Mesodermal cell (in vitro differentiated cells): ENCODE data around the gene PCDHA1.

Experiments
- H3K27ac ChIP-seq: 2 replicates; pipeline ENCODE4 v1.7.0; 2013; ENCODE audit warnings: mild to moderate bottlenecking, low read depth, low read length, moderate library complexity; ENCODE audit not compliant: severe bottlenecking
- H3K36me3 ChIP-seq: 2 replicates; pipeline ENCODE4 v1.7.1; 2013; ENCODE audit warnings: mild to moderate bottlenecking, low read length, moderate library complexity; ENCODE audit not compliant: control insufficient read depth, insufficient read depth
- H3K4me1 ChIP-seq: one replicate; pipeline ENCODE4 v1.7.1; 2013; ENCODE audit warnings: mild to moderate bottlenecking, low read length; ENCODE audit not compliant: insufficient read depth, control insufficient read depth, poor library complexity, severe bottlenecking
- H3K4me3 ChIP-seq: 2 replicates; pipeline ENCODE4 v1.7.0; 2013; ENCODE audit warnings: low read length, control low read depth, mild to moderate bottlenecking; ENCODE audit not compliant: insufficient read depth, poor library complexity, severe bottlenecking; ENCODE audit errors: extremely low read depth
- H3K9me3 ChIP-seq: 2 replicates; pipeline ENCODE4 v1.7.1; 2013; ENCODE audit warnings: mild to moderate bottlenecking, low read length, moderate library complexity; ENCODE audit not compliant: control insufficient read depth
- WGBS, 2 experiments: methylation state at CpG; one replicate each; pipeline ENCODE4 v1.1.5; 2013; ENCODE audit warnings: missing lambda C conversion rate in 2 of 2; ENCODE audit not compliant: insufficient coverage in 2 of 2; 5-methylcytosine and 5-hydroxymethylcytosine counted together

Gene PCDHA1

GRCh38 chr5:141039517-141039916 lies 253.6 kb downstream of the PCDHA1 start:
- H3K27ac ChIP-seq, result peak overlapping the region; percentile 95
- no peaks in the 10 kb centered on the region for H3K9me3 ChIP-seq
- peak overlapping the region; percentile 60 for H3K4me3 ChIP-seq
- 89 to 92% methylated on average over 1 of the region's 3 CpGs for WGBS, 2 experiments
- no peaks in the 10 kb centered on the region for H3K36me3 ChIP-seq
- H3K4me1 ChIP-seq, result peaks cover 3% of the 10 kb centered on the region

- 0 to 4% methylated on average over 16 to 18 of the region's 24 CpGs for WGBS, 2 experiments
- no peaks in the 10 kb centered on the region for H3K36me3 ChIP-seq
- peak overlapping the region; percentile 95 for H3K27ac ChIP-seq
- no peaks in the 10 kb centered on the region for H3K9me3 ChIP-seq
- peaks cover 3% of the 10 kb centered on the region for H3K4me1 ChIP-seq
- H3K4me3 ChIP-seq, result peak overlapping the region; percentile 60
Measured at GRCh38 chr5:141040093-141040770, 254.3 kb downstream of the PCDHA1 start.

GRCh38 chr5:141040771-141041426 lies 255.0 kb downstream of the PCDHA1 start:
- H3K36me3 ChIP-seq, result no peaks in the 10 kb centered on the region
- no peaks in the 10 kb centered on the region for H3K9me3 ChIP-seq
- H3K27ac ChIP-seq, result peak overlapping the region; percentile 95
- H3K4me3 ChIP-seq, result peak overlapping the region; percentile 60
- H3K4me1 ChIP-seq, result peaks cover 3% of the 10 kb centered on the region
- WGBS, 2 experiments, result 0% methylated on average over 20 to 21 of the region's 25 CpGs

- WGBS, 2 experiments, result 71% methylated on average over 1 of the region's 4 CpGs; no CpG with 5 or more reads in 1 of the 2 experiments
- Histone ChIP-seq H3K4me1 (peaks cover 3% of the 10 kb centered on the region), H3K9me3 (no peaks in the 10 kb centered on the region), H3K36me3 (no peaks in the 10 kb centered on the region), H3K27ac (no peak overlapping the region), H3K4me3 (no peak overlapping the region)
Measured at GRCh38 chr5:141041427-141041785, 255.5 kb downstream of the PCDHA1 start.

- no peaks in the 10 kb centered on the region for H3K9me3 ChIP-seq
- peaks cover 3% of the 10 kb centered on the region for H3K4me1 ChIP-seq
- H3K36me3 ChIP-seq, result no peaks in the 10 kb centered on the region
- WGBS, 2 experiments, result 83% methylated on average over 1 of the region's 1 CpG; no CpG with 5 or more reads in 1 of the 2 experiments
- no peak overlapping the region for H3K27ac ChIP-seq
- H3K4me3 ChIP-seq, result no peak overlapping the region
Measured at GRCh38 chr5:141042555-141042954, 256.6 kb downstream of the PCDHA1 start.

- Histone ChIP-seq H3K36me3 (no peaks in the 10 kb centered on the region), H3K27ac (no peak within 1 kb of the TSS), H3K4me3 (peak within 1 kb of the TSS; percentile 44), H3K9me3 (peaks cover 3% of the 10 kb centered on the region), H3K4me1 (peaks cover 6% of the 10 kb centered on the region)
- WGBS, 2 experiments, result 6 to 13% methylated on average over 11 to 19 of the region's 20 CpGs
Measured at GRCh38 chr5:141050622-141051520, 264.9 kb downstream of the PCDHA1 start, which contains the start of gene PCDHB1. PCDHB1 (plus strand) TSS chr5:141051374; CDS start chr5:141051471, 97 bp downstream.

GRCh38 chr5:141051521-141051866 lies 265.6 kb downstream of the PCDHA1 start:
- H3K27ac ChIP-seq, result no peak overlapping the region
- peaks cover 3% of the 10 kb centered on the region for H3K9me3 ChIP-seq
- H3K4me3 ChIP-seq, result peak overlapping the region; percentile 44
- no peaks in the 10 kb centered on the region for H3K36me3 ChIP-seq
- 8 to 14% methylated on average over 15 to 19 of the region's 19 CpGs for WGBS, 2 experiments
- peaks cover 6% of the 10 kb centered on the region for H3K4me1 ChIP-seq
